ENCODE data around the gene TAF1D.

Gene TAF1D

DNA sequence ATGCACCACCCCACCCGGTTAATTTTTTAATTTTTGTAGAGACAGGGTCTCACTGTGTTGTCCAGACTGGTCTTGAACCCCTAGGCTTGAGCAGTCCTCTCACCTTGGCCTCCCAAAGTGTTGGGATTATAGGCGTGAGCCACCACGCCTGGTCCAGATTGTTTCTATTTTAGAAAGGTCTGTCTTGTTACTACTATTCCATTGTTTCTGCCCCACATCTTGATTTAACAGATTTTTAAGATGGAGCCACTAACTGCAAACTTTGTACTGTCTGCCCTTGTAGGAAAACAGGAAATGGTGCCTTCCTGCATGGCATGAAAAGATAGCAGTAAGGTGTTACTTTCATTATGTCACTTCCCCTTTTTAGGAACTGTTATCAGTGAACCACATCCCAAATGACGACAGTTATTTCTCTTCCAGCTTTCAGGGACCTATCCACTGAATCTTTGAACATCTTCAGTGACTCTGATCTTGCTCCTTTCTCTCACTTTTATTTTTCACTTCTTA lies 23.2 kb downstream of the TAF1D start:
- no peak for DNase-seq

- no peak for DNase-seq
Measured at GRCh38 chr11:93717501-93717900, 23.8 kb downstream of the TAF1D start.

DNA sequence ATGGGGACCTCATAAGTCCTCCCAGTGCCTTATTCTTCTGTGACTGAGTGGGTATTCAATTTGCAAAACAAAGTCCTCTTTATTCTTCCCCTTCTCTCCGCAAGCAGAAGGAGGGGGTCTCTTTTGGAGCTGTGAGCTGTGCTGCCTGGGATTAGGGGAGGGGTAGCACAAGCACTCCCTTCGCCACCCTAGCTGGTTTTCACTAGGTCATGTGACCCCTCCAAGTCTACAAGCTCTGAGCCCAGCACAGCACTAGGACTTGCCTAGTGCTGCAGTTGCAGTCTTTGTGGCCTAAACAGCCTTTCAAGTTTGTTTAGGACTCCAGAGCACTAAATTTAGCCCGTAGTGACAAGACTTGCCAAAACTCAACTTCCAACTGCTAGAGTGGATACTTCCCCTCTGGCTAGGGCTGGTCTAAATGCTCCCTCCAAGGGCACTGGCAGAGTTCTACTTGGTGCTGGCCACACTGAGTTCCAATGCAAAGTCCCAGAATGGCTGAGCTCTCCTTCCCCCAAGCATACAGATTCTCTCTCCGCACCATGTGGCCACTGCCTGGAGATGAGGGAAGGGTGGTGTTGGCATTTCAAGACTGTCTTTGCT lies 25.4 kb downstream of the TAF1D start:
- DNase-seq, result no peak

GRCh38 chr11:93712678-93713077 lies 28.6 kb downstream of the TAF1D start:
- no peak for DNase-seq

- DNase-seq, result no peak
Measured at GRCh38 chr11:93710239-93710638, 31.1 kb downstream of the TAF1D start.

DNA sequence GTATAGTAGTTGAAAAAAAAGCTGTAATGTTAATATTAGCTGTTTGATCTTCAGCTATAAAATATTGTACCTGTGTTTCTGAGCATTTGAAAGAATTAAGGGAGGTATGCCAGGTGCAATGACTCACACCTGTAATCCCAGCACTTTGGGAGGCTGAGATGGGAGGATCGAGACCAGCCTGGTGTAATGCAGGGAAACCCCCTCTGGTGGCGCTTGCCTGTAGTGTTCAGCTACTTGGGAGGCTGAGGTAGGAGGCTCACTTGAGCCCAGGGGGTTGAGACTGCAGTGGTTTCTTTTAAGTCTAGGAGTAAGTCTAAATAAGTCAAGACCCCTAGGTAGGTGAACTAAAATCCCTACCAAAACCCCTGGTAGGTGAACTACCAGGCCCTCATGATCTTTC lies 37.1 kb downstream of the TAF1D start:
- no peak for DNase-seq

DNA sequence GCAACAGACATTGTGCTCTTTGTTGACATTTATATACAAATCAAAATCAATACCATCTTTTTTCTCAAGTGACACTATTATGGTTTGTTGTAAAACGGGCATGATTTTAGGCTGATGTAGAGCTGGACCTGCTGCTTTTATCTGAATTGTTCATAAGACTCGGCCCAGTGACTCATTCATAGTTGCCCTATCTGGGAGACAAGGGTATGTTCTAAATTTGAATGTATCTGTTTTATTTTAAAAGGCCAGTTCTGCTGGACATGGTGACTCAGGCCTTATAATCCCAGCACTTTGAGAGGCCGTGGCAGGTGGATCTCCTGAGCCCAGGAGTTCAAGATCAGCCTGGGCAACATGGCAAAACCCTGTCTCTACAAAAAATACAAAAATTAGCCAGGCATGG lies 40.5 kb downstream of the TAF1D start:
- no peak for DNase-seq

DNA sequence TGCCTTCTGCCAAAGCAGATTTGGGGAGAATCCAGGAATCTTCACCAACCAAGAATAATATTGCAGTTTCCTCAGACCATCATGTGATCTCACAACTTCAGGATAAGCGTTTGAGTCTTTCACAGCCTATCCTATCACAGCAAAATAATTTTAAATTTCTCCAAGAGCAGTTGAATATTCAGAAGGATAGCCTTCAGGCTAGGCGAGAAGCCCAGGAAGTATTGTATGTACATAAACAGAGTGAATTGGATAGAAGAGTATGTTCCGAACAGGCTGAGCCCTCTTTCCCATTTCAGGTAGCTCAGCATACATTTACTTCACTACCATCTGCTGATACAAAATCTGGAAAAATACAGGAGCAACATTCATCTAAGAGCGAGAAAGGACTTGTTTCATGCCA lies 43.7 kb downstream of the TAF1D start:
- no peak for DNase-seq

DNA sequence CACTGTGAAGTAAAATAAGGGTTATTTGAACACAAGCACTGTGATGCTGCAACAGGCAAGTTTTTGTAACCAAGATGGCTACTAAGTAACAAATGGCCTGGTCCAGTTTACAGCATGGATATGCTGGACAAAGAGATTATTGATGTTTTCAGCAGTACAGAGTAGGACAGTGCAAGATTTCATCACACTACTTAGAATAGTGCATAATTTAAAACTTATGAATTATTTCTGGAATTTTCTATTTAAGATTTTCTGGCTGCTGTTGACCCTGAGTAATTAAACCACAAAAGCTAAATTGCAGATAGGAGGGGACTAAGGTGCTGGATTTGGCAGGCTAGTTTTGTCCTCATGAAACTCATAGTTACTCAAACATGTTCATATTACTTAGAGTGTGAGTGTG lies 46.7 kb downstream of the TAF1D start:
- DNase-seq, result no peak

GRCh38 chr11:93694109-93694508 lies 47.2 kb downstream of the TAF1D start:
- DNase-seq, result no peak

- DNase-seq, result no peak
Measured at GRCh38 chr11:93689240-93689639, 52.1 kb downstream of the TAF1D start.

GRCh38 chr11:93686812-93687211 lies 54.5 kb downstream of the TAF1D start:
- no peak for DNase-seq

DNA sequence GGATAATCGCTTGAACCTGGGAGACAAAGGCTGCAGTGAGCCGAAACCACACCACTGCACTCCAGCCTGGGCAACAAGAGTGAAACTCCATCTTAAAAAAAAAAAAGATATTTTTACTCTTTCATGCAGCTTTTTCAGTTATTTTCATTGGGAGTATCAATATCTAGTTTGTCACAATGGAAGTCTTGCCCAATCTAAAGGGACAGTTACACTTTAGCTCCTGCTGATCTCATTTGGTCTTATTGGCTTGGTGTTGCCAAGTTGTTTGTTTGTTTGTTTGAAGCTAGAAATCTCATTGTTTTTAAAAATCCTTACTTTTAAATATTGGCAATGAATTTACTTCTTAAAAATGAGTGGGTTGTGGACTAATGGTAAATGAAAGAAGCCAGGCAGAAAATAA lies 55.1 kb downstream of the TAF1D start:
- no peak for DNase-seq
